ENCODE data around the gene SMS.

Gene SMS

DNA sequence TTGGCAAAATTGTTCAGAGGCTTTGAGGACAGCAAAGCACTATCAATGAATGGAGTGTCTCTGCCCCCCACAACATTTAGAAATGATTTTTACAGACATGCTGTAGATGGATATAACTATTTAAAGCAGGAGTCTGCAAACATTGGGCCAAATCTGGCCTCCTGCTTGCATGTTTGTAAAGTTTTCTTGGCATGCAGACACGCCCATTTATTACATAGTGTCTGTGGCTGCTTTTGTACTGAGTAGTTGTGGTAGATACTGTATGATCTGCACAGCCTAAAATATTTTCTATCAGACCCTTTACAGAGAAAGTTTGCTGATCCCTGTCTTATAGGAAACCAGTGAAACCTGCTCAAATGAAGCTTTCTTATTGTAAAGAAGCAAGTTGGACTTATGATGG, 46.1 kb downstream of the SMS start:
- Histone ChIP-seq H3K27me3 (ENCODE audit: low read depth, low read length) (no peaks in the 10 kb centered on the region), H3K4me1 (ENCODE audit: low read length) (peaks cover 39% of the 10 kb centered on the region), H3K9ac (ENCODE audit: low read length) (no peak overlapping the region), H3K9me3 (ENCODE audit: insufficient read depth, low read length) (no peaks in the 10 kb centered on the region), H3K4me2 (ENCODE audit: low read length) (no peak overlapping the region), H2AFZ (ENCODE audit: low read depth, low read length) (no peak overlapping the region), H3K36me3 (replicated peaks; ENCODE audit: low read depth, low read length) (peaks cover 33% of the 10 kb centered on the region), H3K4me3 (ENCODE audit: low read length) (no peak overlapping the region), H4K20me1 (ENCODE audit: insufficient read depth, low read length) (no peaks in the 10 kb centered on the region), H3K27ac (ENCODE audit: low read length) (no peak overlapping the region), H3K79me2 (ENCODE audit: low read length) (no peaks in the 10 kb centered on the region)
- no peak for TF ChIP-seq EZH2phosphoT487 (IDR thresholded peaks at IDR 0.05; ENCODE audit: low read depth)
- TF ChIP-seq, protein P1, sequence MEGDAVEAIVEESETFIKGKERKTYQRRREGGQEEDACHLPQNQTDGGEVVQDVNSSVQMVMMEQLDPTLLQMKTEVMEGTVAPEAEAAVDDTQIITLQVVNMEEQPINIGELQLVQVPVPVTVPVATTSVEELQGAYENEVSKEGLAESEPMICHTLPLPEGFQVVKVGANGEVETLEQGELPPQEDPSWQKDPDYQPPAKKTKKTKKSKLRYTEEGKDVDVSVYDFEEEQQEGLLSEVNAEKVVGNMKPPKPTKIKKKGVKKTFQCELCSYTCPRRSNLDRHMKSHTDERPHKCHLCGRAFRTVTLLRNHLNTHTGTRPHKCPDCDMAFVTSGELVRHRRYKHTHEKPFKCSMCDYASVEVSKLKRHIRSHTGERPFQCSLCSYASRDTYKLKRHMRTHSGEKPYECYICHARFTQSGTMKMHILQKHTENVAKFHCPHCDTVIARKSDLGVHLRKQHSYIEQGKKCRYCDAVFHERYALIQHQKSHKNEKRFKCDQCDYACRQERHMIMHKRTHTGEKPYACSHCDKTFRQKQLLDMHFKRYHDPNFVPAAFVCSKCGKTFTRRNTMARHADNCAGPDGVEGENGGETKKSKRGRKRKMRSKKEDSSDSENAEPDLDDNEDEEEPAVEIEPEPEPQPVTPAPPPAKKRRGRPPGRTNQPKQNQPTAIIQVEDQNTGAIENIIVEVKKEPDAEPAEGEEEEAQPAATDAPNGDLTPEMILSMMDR (IDR thresholded peaks at IDR 0.05; ENCODE audit: low read depth, low read length), result no peak

DNA sequence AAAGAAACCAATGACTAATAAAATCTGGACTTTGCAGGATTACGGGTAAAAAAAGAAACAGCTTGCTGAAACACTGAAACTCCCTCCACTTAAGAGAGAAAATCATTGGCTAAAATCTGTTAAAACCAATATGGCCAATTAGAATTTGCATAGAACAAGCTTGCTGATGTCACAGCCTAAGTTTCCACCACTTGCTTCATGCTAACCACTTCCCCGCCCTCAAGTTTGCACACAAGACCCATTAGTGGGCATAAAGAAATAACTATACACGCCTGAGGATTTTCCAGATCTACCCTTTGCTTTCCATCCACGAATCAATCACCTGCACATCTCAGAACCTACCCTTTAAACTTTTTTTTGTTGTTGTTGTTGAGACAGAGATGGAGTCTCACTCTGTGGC, 48.9 kb downstream of the SMS start:
- H3K27ac ChIP-seq (ENCODE audit: low read length), result peak overlapping the region; percentile 26; the same call in 1 of the 2 replicates
- no peak overlapping the region for H2AFZ ChIP-seq (ENCODE audit: low read depth, low read length)
- H4K20me1 ChIP-seq (ENCODE audit: insufficient read depth, low read length), result no peaks in the 10 kb centered on the region
- H3K79me2 ChIP-seq (ENCODE audit: low read length), result no peaks in the 10 kb centered on the region
- TF ChIP-seq, protein P1 (IDR thresholded peaks at IDR 0.05; ENCODE audit: low read depth, low read length), result no peak
- TF ChIP-seq EZH2phosphoT487 (IDR thresholded peaks at IDR 0.05; ENCODE audit: low read depth), result no peak
- H3K4me1 ChIP-seq (ENCODE audit: low read length), result peaks cover 57% of the 10 kb centered on the region
- H3K27me3 ChIP-seq (ENCODE audit: low read depth, low read length), result no peaks in the 10 kb centered on the region
- no peak overlapping the region for H3K4me2 ChIP-seq (ENCODE audit: low read length)
- H3K4me3 ChIP-seq (ENCODE audit: low read length), result no peak overlapping the region
- peaks cover 41% of the 10 kb centered on the region for H3K36me3 ChIP-seq (replicated peaks; ENCODE audit: low read depth, low read length)
- H3K9me3 ChIP-seq (ENCODE audit: insufficient read depth, low read length), result no peaks in the 10 kb centered on the region
- H3K9ac ChIP-seq (ENCODE audit: low read length), result no peak overlapping the region

DNA sequence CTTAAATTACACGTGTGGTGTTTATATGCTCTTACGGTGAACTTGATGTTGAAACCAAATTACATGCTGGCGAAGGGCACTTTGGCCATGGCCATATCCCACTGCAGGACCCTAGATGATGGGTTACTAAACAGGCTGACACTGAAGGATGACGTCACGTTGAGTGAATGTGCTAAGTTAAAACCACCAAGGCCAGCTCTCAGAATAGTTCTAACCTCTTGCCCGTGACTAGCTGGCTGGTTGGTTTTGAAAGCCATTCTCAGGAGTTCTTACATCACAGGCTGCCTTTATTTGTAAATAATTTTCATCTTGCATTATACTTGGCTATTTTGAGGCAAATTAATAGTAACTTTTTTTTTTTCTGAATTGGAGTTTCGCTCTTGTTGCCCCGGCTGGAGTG, 50.3 kb downstream of the SMS start:
- no peaks in the 10 kb centered on the region for H3K79me2 ChIP-seq (ENCODE audit: low read length)
- no peak overlapping the region for H3K9ac ChIP-seq (ENCODE audit: low read length)
- 0 out of 2 replicates have a peak overlapping the region, but pooled peaks have one; percentile 75 for H3K4me2 ChIP-seq (ENCODE audit: low read length)
- no peak for TF ChIP-seq EZH2phosphoT487 (IDR thresholded peaks at IDR 0.05; ENCODE audit: low read depth)
- TF ChIP-seq, protein P1 (IDR thresholded peaks at IDR 0.05; ENCODE audit: low read depth, low read length), result no peak
- H2AFZ ChIP-seq (ENCODE audit: low read depth, low read length), result no peak overlapping the region
- no peaks in the 10 kb centered on the region for H3K27me3 ChIP-seq (ENCODE audit: low read depth, low read length)
- H3K4me3 ChIP-seq (ENCODE audit: low read length), result no peak overlapping the region
- H3K36me3 ChIP-seq (replicated peaks; ENCODE audit: low read depth, low read length), result peaks cover 46% of the 10 kb centered on the region
- H3K9me3 ChIP-seq (ENCODE audit: insufficient read depth, low read length), result no peaks in the 10 kb centered on the region
- H3K4me1 ChIP-seq (ENCODE audit: low read length), result peaks cover 47% of the 10 kb centered on the region
- H4K20me1 ChIP-seq (ENCODE audit: insufficient read depth, low read length), result no peaks in the 10 kb centered on the region
- peak overlapping the region; percentile 94 for H3K27ac ChIP-seq (ENCODE audit: low read length)

DNA sequence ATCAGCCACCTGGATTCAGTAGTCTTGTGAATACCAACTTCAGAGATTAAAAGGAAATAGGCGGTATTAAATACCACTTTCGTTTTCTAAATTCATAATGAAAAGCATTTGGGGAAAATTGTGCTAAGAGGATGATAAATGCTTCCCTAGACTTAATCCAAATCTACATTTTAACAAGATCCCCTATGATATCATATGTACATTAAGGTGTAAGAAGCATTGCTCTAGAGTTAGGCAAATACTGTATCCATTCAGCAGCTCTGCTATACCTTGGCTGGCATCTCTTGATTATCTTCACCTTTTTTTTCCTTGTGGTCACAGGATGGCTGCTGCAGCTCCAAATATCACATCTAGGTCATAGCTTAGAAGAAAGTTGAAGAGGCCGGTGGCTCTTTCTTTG, 51.0 kb downstream of the SMS start:
- TF ChIP-seq, protein P1 (IDR thresholded peaks at IDR 0.05; ENCODE audit: low read depth, low read length), result no peak
- no peak for TF ChIP-seq EZH2phosphoT487 (IDR thresholded peaks at IDR 0.05; ENCODE audit: low read depth)
- peak overlapping the region; percentile 94 for H3K27ac ChIP-seq (ENCODE audit: low read length)
- H3K4me3 ChIP-seq (ENCODE audit: low read length), result no peak overlapping the region
- no peaks in the 10 kb centered on the region for H4K20me1 ChIP-seq (ENCODE audit: insufficient read depth, low read length)
- H3K79me2 ChIP-seq (ENCODE audit: low read length), result no peaks in the 10 kb centered on the region
- peaks cover 46% of the 10 kb centered on the region for H3K36me3 ChIP-seq (replicated peaks; ENCODE audit: low read depth, low read length)
- peaks cover 47% of the 10 kb centered on the region for H3K4me1 ChIP-seq (ENCODE audit: low read length)
- no peaks in the 10 kb centered on the region for H3K27me3 ChIP-seq (ENCODE audit: low read depth, low read length)
- H3K9me3 ChIP-seq (ENCODE audit: insufficient read depth, low read length), result no peaks in the 10 kb centered on the region
- H3K9ac ChIP-seq (ENCODE audit: low read length), result no peak overlapping the region
- no peak overlapping the region for H2AFZ ChIP-seq (ENCODE audit: low read depth, low read length)
- H3K4me2 ChIP-seq (ENCODE audit: low read length), result peak overlapping the region; percentile 75; the same call in 1 of the 2 replicates

Data from OCI-LY3 (cell line).